Activated CD4-positive, alpha-beta T cell treated with anti-CD3 and anti-CD28 coated beads, Interleukin-2, amount 10 ng/mL, durations not matched to agents 7 days and 5 days (primary cell): ENCODE measurements around the gene C2orf15. TPM values are rescaled to one million over a fixed set of nuclear protein-coding genes. Genes with fewer than 3 reads are reported as not detected.

Experiments used
- CTCF ChIA-PET: fragments of 350-600 bp; sonication (Branson Sonifier 250); formaldehyde crosslinking; loops from one replicate; lab custom pipeline; 2021; ENCODE audit warnings: antibody characterized with exemption; lab: Charles Lee
- POLR2A ChIA-PET: fragments of 350-600 bp; sonication (Branson Sonifier 250); formaldehyde crosslinking; loops from one replicate; lab custom pipeline; 2021; ENCODE audit warnings: antibody characterized with exemption; lab: Charles Lee
- DNase-seq: peaks from one replicate; pipeline ENCODE4 v3.0.0-alpha.2; 2020
- H3K27ac Mint-ChIP-seq: one replicate; pipeline ENCODE4 v1.8.0; 2021; ENCODE audit warnings: mild to moderate bottlenecking, moderate library complexity, mixed read lengths
- H3K27me3 Mint-ChIP-seq: one replicate; pipeline ENCODE4 v1.8.0; 2021; ENCODE audit warnings: mixed read lengths
- H3K36me3 Mint-ChIP-seq: one replicate; pipeline ENCODE4 v1.8.0; 2021; ENCODE audit warnings: low read depth, mixed read lengths
- H3K4me1 Mint-ChIP-seq: one replicate; pipeline ENCODE4 v1.8.0; 2021; ENCODE audit warnings: mixed read lengths
- H3K4me3 Mint-ChIP-seq: one replicate; pipeline ENCODE4 v1.8.0; 2021; ENCODE audit warnings: mild to moderate bottlenecking, moderate library complexity, mixed read lengths
- H3K9me3 Mint-ChIP-seq: one replicate; pipeline ENCODE4 v1.8.0; 2021; ENCODE audit warnings: mixed read lengths
- total RNA-seq, 2 experiments: library from RNA; stranded (reverse); gene quantifications; one replicate each; pipeline ENCODE4 v1.2.3, GENCODE V29; 2021

The C2orf15 gene
- total RNA-seq, 2 experiments from 2014 or later: 0.72 to 1.2 TPM

DNA sequence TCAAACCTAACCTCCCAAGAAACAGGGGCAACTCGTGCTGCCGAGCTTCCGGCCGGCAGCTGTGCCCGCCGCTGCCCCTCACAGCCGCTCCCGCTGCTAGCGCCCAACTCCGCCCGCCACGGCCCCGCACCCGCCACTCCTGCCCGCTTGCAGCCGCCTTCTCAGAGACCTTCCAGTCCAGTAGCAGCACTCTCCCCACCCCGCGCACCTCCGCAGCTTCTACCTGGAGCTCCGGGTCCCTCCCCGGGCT, 722 bp upstream of the C2orf15 start:
- H3K27ac Mint-ChIP-seq: peak overlapping the region; percentile 96
- ChIA-PET CTCF (interaction anchor here (1.0 to 1.7 kb wide), 2 partner anchors 14 to 197 kb away, joined by 5 read pairs; partner anchors contain the start of genes EIF5B, LIPT1 and TSGA10), POLR2A (interaction anchor here (1.0 kb wide), 1 partner anchor 14 kb away, joined by 3 read pairs; the partner anchor contains the start of genes LIPT1 and TSGA10)
- peaks cover 1% of the 10 kb centered on the region for H3K36me3 Mint-ChIP-seq
- peaks cover 7% of the 10 kb centered on the region for H3K27me3 Mint-ChIP-seq
- H3K9me3 Mint-ChIP-seq: no peaks in the 10 kb centered on the region
- peaks cover 24% of the 10 kb centered on the region for H3K4me1 Mint-ChIP-seq
- peak overlapping the region; percentile 97 for H3K4me3 Mint-ChIP-seq
- no peak for DNase-seq

DNA sequence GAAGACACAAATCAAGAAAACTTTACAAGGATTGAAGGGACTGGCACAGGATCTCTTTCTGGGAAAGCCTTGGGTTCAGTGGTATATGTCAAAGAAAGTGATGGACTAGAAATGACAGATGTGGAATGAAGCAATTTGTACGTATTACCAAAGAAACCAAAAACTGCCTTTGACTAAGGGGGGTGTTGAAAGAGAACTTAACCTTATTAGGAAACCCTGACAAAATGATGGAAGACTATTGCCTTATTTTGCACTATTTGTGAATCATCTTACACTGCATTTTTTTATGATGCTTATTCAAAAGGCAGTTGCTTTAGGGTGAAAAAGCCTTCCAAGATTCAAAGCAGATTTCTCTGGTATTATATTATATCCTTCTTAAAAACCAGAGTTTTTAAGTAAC, 9.2 kb downstream of the C2orf15 start:
- Mint-ChIP-seq H3K4me1 (peaks cover 8% of the 10 kb centered on the region), H3K27me3 (no peaks in the 10 kb centered on the region), H3K27ac (no peak overlapping the region), H3K36me3 (peaks cover 5% of the 10 kb centered on the region), H3K4me3 (no peak overlapping the region), H3K9me3 (no peaks in the 10 kb centered on the region)
- DNase-seq: no peak
- POLR2A ChIA-PET: no interaction called here
- CTCF ChIA-PET: no interaction called here

DNA sequence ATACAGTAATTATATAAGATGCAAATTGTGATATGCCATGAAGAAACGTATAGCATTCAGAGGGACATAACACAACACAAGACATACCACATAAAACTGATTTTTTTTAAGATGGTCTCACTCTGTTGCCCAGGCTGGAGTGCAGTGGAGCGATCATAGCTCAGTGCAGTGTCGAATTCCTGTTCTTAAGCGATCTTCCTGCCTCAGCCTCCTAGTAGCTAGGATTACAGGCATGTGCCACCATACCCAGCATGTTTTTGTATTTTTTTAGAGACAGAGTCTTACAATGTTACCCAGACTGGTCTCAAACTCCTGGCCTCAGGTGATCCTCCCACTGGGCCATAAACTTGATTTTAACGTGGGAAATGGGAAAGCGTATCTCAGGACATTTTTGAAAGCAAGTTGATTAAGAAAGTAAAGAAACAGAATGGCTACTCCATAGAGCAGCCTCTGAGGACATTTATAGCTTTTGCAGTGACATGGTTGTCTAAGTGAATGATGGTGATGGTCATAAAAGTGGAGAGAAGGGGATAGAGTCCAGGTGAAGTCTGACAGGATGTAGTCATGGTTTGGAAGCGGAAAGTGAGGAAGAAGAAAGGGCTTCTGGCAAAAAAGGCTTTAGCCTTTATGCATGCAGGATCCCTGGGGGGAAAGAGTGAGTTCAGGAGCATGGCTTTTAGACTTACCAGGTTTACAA, 10.8 kb downstream of the C2orf15 start:
- Mint-ChIP-seq H3K27ac (no peak overlapping the region), H3K9me3 (no peaks in the 10 kb centered on the region), H3K4me1 (peaks cover 21% of the 10 kb centered on the region), H3K27me3 (no peaks in the 10 kb centered on the region), H3K4me3 (no peak overlapping the region), H3K36me3 (peaks cover 10% of the 10 kb centered on the region)
- ChIA-PET CTCF (no interaction called here), POLR2A (no interaction called here)
- no peak for DNase-seq

DNA sequence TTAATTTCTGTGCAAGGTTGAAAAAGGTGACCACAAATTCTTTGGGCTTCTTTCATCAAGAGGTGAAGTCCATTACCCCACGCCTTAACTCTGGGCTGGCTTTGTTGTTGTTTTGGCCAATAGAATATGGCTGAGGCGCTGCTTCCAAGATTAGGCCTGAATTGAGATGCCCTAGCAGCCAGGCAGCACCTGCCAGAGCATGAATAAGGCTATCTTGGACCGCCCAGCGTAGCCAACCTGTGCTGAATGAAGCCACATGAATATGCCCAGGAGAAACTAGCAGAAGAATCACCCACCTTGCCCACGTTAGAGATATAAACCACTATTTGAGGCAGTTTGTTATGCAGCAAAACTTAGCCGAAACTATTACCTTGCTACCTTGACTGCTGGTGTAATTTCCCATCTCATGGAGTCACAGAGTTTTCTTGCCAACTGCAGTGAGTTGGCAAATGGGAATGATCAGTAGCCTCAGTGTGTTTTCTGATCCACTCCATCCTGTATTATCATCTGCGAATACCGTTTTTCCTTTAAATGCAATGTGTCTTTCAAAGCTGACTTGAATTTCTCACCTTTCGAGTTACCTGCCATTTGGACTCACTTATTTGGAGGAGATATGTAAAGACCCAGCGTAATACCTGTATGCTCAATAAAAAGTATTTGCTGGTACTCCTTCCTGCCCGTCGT, 12.6 kb downstream of the C2orf15 start:
- DNase-seq: no peak
- Mint-ChIP-seq H3K9me3 (no peaks in the 10 kb centered on the region), H3K4me3 (no peak overlapping the region), H3K4me1 (peaks cover 23% of the 10 kb centered on the region), H3K27me3 (no peaks in the 10 kb centered on the region), H3K36me3 (peaks cover 15% of the 10 kb centered on the region), H3K27ac (peak overlapping the region; percentile 90)
- ChIA-PET CTCF (interaction anchor here (1.7 kb wide), 1 partner anchor 13 kb away, joined by 5 read pairs; the partner anchor contains the start of gene C2orf15), POLR2A (interaction anchor here (1.0 kb wide), 1 partner anchor 26 kb away, joined by 3 read pairs; no protein-coding TSS in a partner anchor)

- Mint-ChIP-seq H3K27me3 (no peaks in the 10 kb centered on the region), H3K9me3 (no peaks in the 10 kb centered on the region), H3K4me3 (no peak within 1 kb of the TSS), H3K36me3 (peaks cover 21% of the 10 kb centered on the region), H3K27ac (peak within 1 kb of the TSS; percentile 90), H3K4me1 (peaks cover 29% of the 10 kb centered on the region)
- CTCF ChIA-PET: interaction anchor here (1.3 to 1.7 kb wide), 2 partner anchors 14 to 20 kb away, joined by 3 to 5 read pairs; partner anchors contain the start of gene C2orf15
- POLR2A ChIA-PET: interaction anchor here (1.0 to 1.1 kb wide), 3 partner anchors 14 to 27 kb away, joined by 3 read pairs; partner anchors contain the start of gene C2orf15
- DNase-seq: peak; percentile 93
Observed at GRCh38 chr2:99154643-99155536, 13.4 kb downstream of the C2orf15 start, which contains the start of the genes LIPT1 and TSGA10. Gene LIPT1 (plus strand): TSS chr2:99154967. CDS start chr2:99161958, 6,991 bp downstream. Gene TSGA10 (minus strand): TSS chr2:99154942. CDS start chr2:99109439, 45,503 bp downstream.

DNA sequence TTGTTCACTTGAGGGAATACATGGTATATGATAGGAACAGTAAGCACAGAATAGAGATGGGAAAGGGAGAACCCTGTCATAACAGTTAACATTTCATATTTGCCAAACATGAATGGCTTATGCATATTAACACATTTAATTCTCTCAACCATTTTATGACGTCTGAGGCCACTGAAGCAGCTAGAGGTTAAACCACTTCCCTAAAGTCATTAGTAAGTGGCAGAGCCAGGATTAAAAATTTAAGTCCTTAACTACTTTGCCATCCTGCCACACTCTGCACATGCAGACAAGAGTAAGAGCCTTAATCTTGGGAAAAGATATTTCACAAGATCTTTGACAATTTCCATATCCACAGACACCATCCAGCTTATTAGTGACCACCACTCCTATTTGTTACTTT, 15.4 kb downstream of the C2orf15 start:
- CTCF ChIA-PET: interaction anchor here (1.4 to 1.5 kb wide), 2 partner anchors 9 to 23 kb away, joined by 3 to 5 read pairs; no protein-coding TSS in a partner anchor
- POLR2A ChIA-PET: no interaction called here
- Mint-ChIP-seq H3K36me3 (peaks cover 23% of the 10 kb centered on the region), H3K4me1 (peaks cover 26% of the 10 kb centered on the region), H3K27ac (no peak overlapping the region), H3K9me3 (no peaks in the 10 kb centered on the region), H3K27me3 (no peaks in the 10 kb centered on the region), H3K4me3 (no peak overlapping the region)
- DNase-seq: no peak

- H3K27ac Mint-ChIP-seq: no peak overlapping the region
- ChIA-PET CTCF (interaction anchor here (1.3 to 1.4 kb wide), 2 partner anchors 10 to 22 kb away, joined by 3 to 5 read pairs; no protein-coding TSS in a partner anchor), POLR2A (no interaction called here)
Observed at GRCh38 chr2:99158599-99158998, 17.1 kb downstream of the C2orf15 start.

GRCh38 chr2:99159594-99159993, 18.1 kb downstream of the C2orf15 start:
- no peaks in the 10 kb centered on the region for H3K27me3 Mint-ChIP-seq
- DNase-seq: no peak
- no peak overlapping the region for H3K27ac Mint-ChIP-seq
- no peaks in the 10 kb centered on the region for H3K9me3 Mint-ChIP-seq
- no peak overlapping the region for H3K4me3 Mint-ChIP-seq
- POLR2A ChIA-PET: no interaction called here
- CTCF ChIA-PET: no interaction called here
- H3K36me3 Mint-ChIP-seq: peaks cover 31% of the 10 kb centered on the region
- peaks cover 26% of the 10 kb centered on the region for H3K4me1 Mint-ChIP-seq

More at GRCh38 chr2:99158599-99158998, 17.1 kb downstream of the C2orf15 start:
- no peak for DNase-seq
- H3K9me3 Mint-ChIP-seq: no peaks in the 10 kb centered on the region
- H3K27me3 Mint-ChIP-seq: no peaks in the 10 kb centered on the region
- H3K36me3 Mint-ChIP-seq: peaks cover 26% of the 10 kb centered on the region
- no peak overlapping the region for H3K4me3 Mint-ChIP-seq
- peaks cover 26% of the 10 kb centered on the region for H3K4me1 Mint-ChIP-seq

DNA sequence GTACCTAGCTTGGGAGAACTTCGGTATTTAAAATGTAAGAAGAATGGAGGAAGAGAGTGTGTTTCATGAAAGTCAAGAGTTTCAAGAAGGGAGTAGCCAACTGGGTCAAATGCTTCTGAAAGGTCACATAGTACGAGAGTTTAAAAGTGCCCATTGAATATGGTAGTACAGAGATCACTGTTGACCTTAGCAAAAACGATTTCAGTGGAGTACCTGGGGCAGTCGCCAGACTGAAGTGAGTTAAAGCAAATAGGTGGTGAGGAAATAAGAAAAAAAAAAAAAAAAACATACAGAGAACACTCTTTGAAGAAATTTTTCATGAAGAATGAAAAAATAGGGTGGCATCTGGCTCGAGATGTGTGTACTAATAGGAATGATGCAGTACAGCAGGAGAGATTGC, 24.7 kb downstream of the C2orf15 start:
- DNase-seq: no peak
- CTCF ChIA-PET: interaction anchor here (0.6 to 0.7 kb wide), 2 partner anchors 9 to 358 kb away, joined by 3 read pairs; no protein-coding TSS in a partner anchor
- POLR2A ChIA-PET: no interaction called here
- Mint-ChIP-seq H3K9me3 (no peaks in the 10 kb centered on the region), H3K27ac (no peak overlapping the region), H3K4me3 (no peak overlapping the region), H3K36me3 (peaks cover 44% of the 10 kb centered on the region), H3K4me1 (peaks cover 12% of the 10 kb centered on the region), H3K27me3 (no peaks in the 10 kb centered on the region)

- POLR2A ChIA-PET: no interaction called here
- Mint-ChIP-seq H3K27me3 (no peaks in the 10 kb centered on the region), H3K9me3 (no peaks in the 10 kb centered on the region), H3K4me3 (no peak overlapping the region), H3K4me1 (peaks cover 19% of the 10 kb centered on the region), H3K36me3 (peaks cover 43% of the 10 kb centered on the region), H3K27ac (no peak overlapping the region)
- DNase-seq: no peak
- CTCF ChIA-PET: no interaction called here
Observed at GRCh38 chr2:99169534-99169933, 28.0 kb downstream of the C2orf15 start.

GRCh38 chr2:99171377-99172140, 30.1 kb downstream of the C2orf15 start:
- peaks cover 32% of the 10 kb centered on the region for H3K4me1 Mint-ChIP-seq
- ChIA-PET CTCF (no interaction called here), POLR2A (no interaction called here)
- no peak overlapping the region for H3K27ac Mint-ChIP-seq
- peaks cover 48% of the 10 kb centered on the region for H3K36me3 Mint-ChIP-seq
- H3K9me3 Mint-ChIP-seq: no peaks in the 10 kb centered on the region
- DNase-seq: no peak
- no peaks in the 10 kb centered on the region for H3K27me3 Mint-ChIP-seq
- no peak overlapping the region for H3K4me3 Mint-ChIP-seq
